ENCODE results near the gene RBP4. TPM values are rescaled to one million over a fixed set of nuclear protein-coding genes. Genes with fewer than 3 reads are reported as not detected.
A peak's percentile ranks its signal among the peaks of the same experiment; 100 is the strongest.

Gene RBP4
- total and polyA plus RNA-seq, 9 of the 15 experiments (the other 6 are each of a cell fraction or from before 2014, with no cell fraction given): 0.91 TPM; not detected in 8

GRCh38 chr10:93550606-93551005 is 50.4 kb downstream of the RBP4 start:
- Histone ChIP-seq H3K9ac (ENCODE audit: insufficient read depth in 1 of 2, low read depth in 2 of 2, low read length in 2 of 2) (no peak overlapping the region), H3K9me3 (replicated peaks; ENCODE audit: control insufficient read depth, insufficient read depth, low read depth, low read length) (no peaks in the 10 kb centered on the region), H3K79me2 (ENCODE audit: control insufficient read depth, insufficient read depth, low read length) (no peaks in the 10 kb centered on the region), H3K4me2 (ENCODE audit: insufficient read depth, low read length) (no peak overlapping the region), H3K4me1 (replicated peaks in 1 of 2; ENCODE audit: control insufficient read depth in 2 of 2, insufficient read depth in 2 of 2, low read length in 2 of 2) (peaks cover 0 to 11% of the 10 kb centered on the region in 2 experiments; a peak in 3 of 5 replicates), H2AFZ (ENCODE audit: low read depth, low read length) (peak overlapping the region; percentile 68; the same call in 1 of the 2 replicates), H3K4me3 (no peak overlapping the region), H3K27me3 (ENCODE audit: control insufficient read depth in 2 of 2, insufficient read depth in 2 of 2, low read length in 2 of 2) (no peaks in the 10 kb centered on the region; a peak in 1 of 5 replicates), H3K9me1 (ENCODE audit: control insufficient read depth, insufficient read depth, low read length) (no peaks in the 10 kb centered on the region), H3K27ac (ENCODE audit: extremely low read depth, low read depth, low read length) (no peak overlapping the region), H3K36me3 (ENCODE audit: control insufficient read depth, insufficient read depth, low read length) (no peaks in the 10 kb centered on the region; the same call in 2 of the 3 replicates), H4K20me1 (replicated peaks; ENCODE audit: control insufficient read depth, insufficient read depth, low read length) (no peaks in the 10 kb centered on the region)
- intact Hi-C loops (cut with micrococcal nuclease): loop anchor here (5.0 to 10.0 kb wide), 2 partner anchors 132 to 264 kb away; no protein-coding TSS in a partner anchor
- TF ChIP-seq HES1 (IDR thresholded peaks at IDR 0.05; ENCODE audit: low read depth) (no peak), NFATC3 (IDR thresholded peaks at IDR 0.05) (no peak), KAT8 (IDR thresholded peaks at IDR 0.05; ENCODE audit: low read depth) (no peak), THAP12 (CRISPR knock-in tag; IDR thresholded peaks at IDR 0.05) (no peak), ZFX (CRISPR knock-in tag; IDR thresholded peaks at IDR 0.05) (no peak), TEAD4 (IDR thresholded peaks at IDR 0.05; ENCODE audit: low read length) (no peak), TEAD4 (CRISPR knock-in tag; IDR thresholded peaks at IDR 0.05; ENCODE audit: borderline replicate concordance) (no peak), E2F1 (CRISPR knock-in tag; IDR thresholded peaks at IDR 0.05) (no peak), ZBTB49 (CRISPR knock-in tag; IDR thresholded peaks at IDR 0.05; ENCODE audit: borderline replicate concordance) (no peak), ZNF707 (CRISPR knock-in tag; conservative IDR thresholded peaks at IDR 0.05) (no peak), HDAC6 (IDR thresholded peaks at IDR 0.05; ENCODE audit: low read depth, low read length) (no peak), RBM25 (IDR thresholded peaks at IDR 0.05; ENCODE audit: low read depth, low read length, severe bottlenecking) (no peak), KDM5B (IDR thresholded peaks at IDR 0.05; ENCODE audit: insufficient replicate concordance, low read depth, low read length) (no peak), EGR1 (conservative IDR thresholded peaks at IDR 0.05) (no peak)
- DNase-seq (ENCODE audit: extremely low read depth in 1 of 4, low spot score in 3 of 4) (no peak), ATAC-seq (no peak), FAIRE-seq (no peak)
- no TSS peak for BruUV-seq (replicated peaks)
- in situ Hi-C loops (cut with MboI): no loop called here
- CTCF ChIA-PET (ENCODE audit: low intra/inter-chr PET ratio): interaction anchor here (0.7 kb wide), 1 partner anchor 254 kb away, joined by 3 read pairs; no protein-coding TSS in a partner anchor
- POLR2A ChIA-PET: no interaction called here
- WGBS (ENCODE audit: insufficient coverage, low coverage, missing lambda C conversion rate): 18% methylated on average over 4 of the region's 4 CpGs
